H9 (cell line): Measurements from ENCODE around the gene HIPK2. TPM values are rescaled to one million over a fixed set of nuclear protein-coding genes. Genes with fewer than 3 reads are reported as not detected.

Source experiments
- DNase-seq: peaks from one replicate; pipeline ENCODE4 v3.0.0-alpha.2; 2017
- H2AFZ ChIP-seq: one replicate; pipeline ENCODE4 v1.6.1; 2013; ENCODE audit warnings: mild to moderate bottlenecking, low read length, control low read depth, moderate library complexity
- H2AK5ac ChIP-seq: 2 replicates; pipeline ENCODE4 v1.6.1; 2013; ENCODE audit warnings: low read length, control low read depth, mixed read lengths; ENCODE audit not compliant: insufficient read length
- H2BK120ac ChIP-seq: one replicate; pipeline ENCODE4 v1.6.1; 2013; ENCODE audit warnings: low read depth, mild to moderate bottlenecking, low read length, control low read depth, inconsistent platforms; ENCODE audit not compliant: poor library complexity, severe bottlenecking
- H2BK12ac ChIP-seq: 2 replicates; pipeline ENCODE4 v1.6.1; 2013; ENCODE audit warnings: low read length, control low read depth, mixed read lengths, low read depth; ENCODE audit not compliant: insufficient read length
- H2BK15ac ChIP-seq: 2 replicates; pipeline ENCODE4 v1.6.1; 2013; ENCODE audit warnings: low read depth, low read length, control low read depth
- H2BK20ac ChIP-seq: one replicate; pipeline ENCODE4 v1.6.1; 2013; ENCODE audit warnings: low read depth, mild to moderate bottlenecking, low read length, control low read depth, inconsistent platforms; ENCODE audit not compliant: poor library complexity, severe bottlenecking
- H2BK5ac ChIP-seq: 2 replicates; pipeline ENCODE4 v1.6.1; 2013; ENCODE audit warnings: low read length, control low read depth, mixed read lengths; ENCODE audit not compliant: insufficient read length
- H3K14ac ChIP-seq: 2 replicates; pipeline ENCODE4 v1.6.1; 2013; ENCODE audit warnings: low read length, control low read depth; ENCODE audit not compliant: insufficient read depth
- H3K18ac ChIP-seq: 2 replicates; pipeline ENCODE4 v1.6.1; 2013; ENCODE audit warnings: low read depth, mild to moderate bottlenecking, mixed read lengths, low read length, control low read depth; ENCODE audit not compliant: insufficient read length
- H3K23ac ChIP-seq: 2 replicates; pipeline ENCODE4 v1.6.1; 2013; ENCODE audit warnings: low read length, control low read depth, mixed read lengths, low read depth; ENCODE audit not compliant: insufficient read length
- H3K23me2 ChIP-seq: 2 replicates; pipeline ENCODE4 v1.6.1; 2013; ENCODE audit warnings: low read depth, mild to moderate bottlenecking, mixed read lengths, low read length, control low read depth; ENCODE audit not compliant: insufficient read length, poor library complexity, severe bottlenecking
- H3K27ac ChIP-seq: 2 replicates; pipeline ENCODE4 v1.5.1; 2013; ENCODE audit warnings: low read length, control low read depth, mixed read lengths, low read depth; ENCODE audit not compliant: insufficient read length
- H3K27me3 ChIP-seq: 2 replicates; pipeline ENCODE4 v1.6.1; 2013; ENCODE audit warnings: low read length, control low read depth, inconsistent platforms; ENCODE audit not compliant: insufficient read depth
- H3K4ac ChIP-seq: 2 replicates; pipeline ENCODE4 v1.6.1; 2013; ENCODE audit warnings: low read depth, mild to moderate bottlenecking, control low read depth, inconsistent platforms, low read length, moderate library complexity
- H3K4me1 ChIP-seq: 2 replicates; pipeline ENCODE4 v1.6.1; 2013; ENCODE audit warnings: low read length, control low read depth, inconsistent platforms; ENCODE audit not compliant: insufficient read depth
- H3K4me2 ChIP-seq: 2 replicates; pipeline ENCODE4 v1.6.1; 2013; ENCODE audit warnings: low read length, control low read depth, mixed read lengths; ENCODE audit not compliant: insufficient read length, insufficient read depth
- H3K56ac ChIP-seq: 2 replicates; pipeline ENCODE4 v1.6.1; 2013; ENCODE audit warnings: low read depth, mild to moderate bottlenecking, mixed read lengths, low read length, control low read depth; ENCODE audit not compliant: insufficient read length
- H3K79me1 ChIP-seq: 2 replicates; pipeline ENCODE4 v1.6.1; 2013; ENCODE audit warnings: low read depth, mild to moderate bottlenecking, moderate library complexity, low read length, control low read depth, inconsistent platforms; ENCODE audit not compliant: insufficient read depth, poor library complexity, severe bottlenecking
- H3K79me2 ChIP-seq: 2 replicates; pipeline ENCODE4 v1.6.1; 2013; ENCODE audit warnings: low read length, control low read depth, inconsistent platforms; ENCODE audit not compliant: insufficient read depth
- H3K9ac ChIP-seq: 2 replicates; pipeline ENCODE4 v1.6.1; 2013; ENCODE audit warnings: low read length, control low read depth, mixed read lengths; ENCODE audit not compliant: insufficient read length; ENCODE audit errors: extremely low read depth
- H3K9me3 ChIP-seq: one replicate; pipeline ENCODE4 v1.6.1; 2013; ENCODE audit warnings: low read depth, low read length, inconsistent platforms; ENCODE audit not compliant: control insufficient read depth
- H3T11ph ChIP-seq: one replicate; pipeline ENCODE4 v1.6.1; 2013; ENCODE audit warnings: mild to moderate bottlenecking, low read length, control low read depth, inconsistent platforms
- H4K20me1 ChIP-seq: one replicate; pipeline ENCODE4 v1.6.1; 2013; ENCODE audit not compliant: control insufficient read depth, insufficient read length, insufficient read depth
- H4K5ac ChIP-seq: 2 replicates; pipeline ENCODE4 v1.6.1; 2013; ENCODE audit warnings: low read depth, mild to moderate bottlenecking, mixed read lengths, low read length, control low read depth; ENCODE audit not compliant: insufficient read length
- H4K8ac ChIP-seq: replicated peaks from 2 replicates; pipeline ENCODE4 v1.6.1; 2013; ENCODE audit warnings: low read length, control low read depth, mixed read lengths, low read depth; ENCODE audit not compliant: insufficient read length
- H4K91ac ChIP-seq: 2 replicates; pipeline ENCODE4 v1.6.1; 2013; ENCODE audit warnings: low read depth, mild to moderate bottlenecking, moderate library complexity, mixed read lengths, low read length, control low read depth; ENCODE audit not compliant: insufficient read length
- H3K27ac Mint-ChIP-seq, 3 experiments: 2 replicates in 2 of 3; 3 replicates in 1 of 3; pipeline ENCODE4 v1.8.0; 2020 to 2021; ENCODE audit warnings: mixed read lengths in 3 of 3, mild to moderate bottlenecking in 1 of 3, moderate library complexity in 1 of 3
- H3K27me3 Mint-ChIP-seq: 2 replicates; pipeline ENCODE4 v1.8.0; 2021; ENCODE audit warnings: low read depth, mild to moderate bottlenecking, moderate library complexity, mixed read lengths
- H3K36me3 Mint-ChIP-seq, 3 experiments: 2 replicates in 2 of 3; 3 replicates in 1 of 3; pipeline ENCODE4 v1.8.0; 2020 to 2021; ENCODE audit warnings: low read depth in 3 of 3, mixed read lengths in 3 of 3; ENCODE audit not compliant: insufficient read depth in 1 of 3
- H3K4me1 Mint-ChIP-seq, 2 experiments: 2 replicates each; pipeline ENCODE4 v1.8.0; 2020; ENCODE audit warnings: mixed read lengths in 2 of 2
- H3K4me3 Mint-ChIP-seq, 2 experiments: 2 replicates in 1 of 2; 3 replicates in 1 of 2; pipeline ENCODE4 v1.8.0; 2020 to 2021; ENCODE audit warnings: mild to moderate bottlenecking in 2 of 2, mixed read lengths in 2 of 2, moderate library complexity in 1 of 2
- H3K9me3 Mint-ChIP-seq, 2 experiments: 2 replicates in 1 of 2; 3 replicates in 1 of 2; pipeline ENCODE4 v1.8.0; 2020; ENCODE audit warnings: mild to moderate bottlenecking in 2 of 2, mixed read lengths in 2 of 2, moderate library complexity in 1 of 2
- CTCF ChIP-seq: fragments of 200-600 bp; sonication (generic); conservative IDR thresholded peaks from 3 replicates; pipeline ENCODE4 v1.8.0; 2021; ENCODE audit warnings: antibody characterized with exemption, mild to moderate bottlenecking
- WGBS: extraction: QIAGEN DNeasy Blood & Tissue Kit; methylation state at CpG from one replicate; pipeline ENCODE4 v1.1.7; 2013; ENCODE audit warnings: missing lambda C conversion rate, low lambda C conversion rate, mixed read lengths; ENCODE audit not compliant: insufficient read length; ENCODE audit errors: extremely low coverage; 5-methylcytosine and 5-hydroxymethylcytosine counted together
- total RNA-seq: library from RNA; stranded (reverse); gene quantifications from 2 replicates; pipeline ENCODE4 v1.2.1, GENCODE V29; 2021

The HIPK2 gene
- total RNA-seq, 1 experiment from 2014 or later, result 21.9 TPM

- TF ChIP-seq CTCF, result no peak
- Histone ChIP-seq H2BK20ac (no peak overlapping the region), H3K27me3 (no peaks in the 10 kb centered on the region), H4K91ac (no peak overlapping the region), H4K8ac (no peak overlapping the region), H3K27ac (peak overlapping the region; percentile 1), H2BK120ac (no peak overlapping the region), H3K18ac (no peak overlapping the region), H3K4me2 (no peak overlapping the region), H2BK12ac (no peak overlapping the region), H3K23ac (no peak overlapping the region), H2AK5ac (no peak overlapping the region), H3K14ac (no peak overlapping the region; the same call in 1 of the 2 replicates), H2BK15ac (no peak overlapping the region), H2AFZ (no peak overlapping the region), H3K56ac (no peak overlapping the region), H3T11ph (no peak overlapping the region), H3K23me2 (no peaks in the 10 kb centered on the region), H3K79me1 (no peaks in the 10 kb centered on the region), H4K5ac (no peak overlapping the region), H4K20me1 (no peaks in the 10 kb centered on the region), H3K4ac (no peak overlapping the region), H3K9ac (no peak overlapping the region), H2BK5ac (no peak overlapping the region), H3K79me2 (no peaks in the 10 kb centered on the region), H3K9me3 (no peaks in the 10 kb centered on the region), H3K4me1 (peaks cover 8% of the 10 kb centered on the region; the same call in 1 of the 2 replicates)
- H3K9me3 Mint-ChIP-seq, result no peaks in the 10 kb centered on the region
- peak overlapping the region in 2 of 3 experiments; percentile 78 to 79; a peak in 3 of 7 replicates for H3K27ac Mint-ChIP-seq
- H3K27me3 Mint-ChIP-seq, result no peaks in the 10 kb centered on the region; the same call in 1 of the 2 replicates
- no CpG with 5 or more reads among the region's 5 CpGs for WGBS
- DNase-seq, result no peak
- H3K36me3 Mint-ChIP-seq, result peaks cover 4 to 13% (median 10%) of the 10 kb centered on the region in 3 experiments
- H3K4me3 Mint-ChIP-seq, result no peak overlapping the region
- H3K4me1 Mint-ChIP-seq, result peaks cover 31 to 34% of the 10 kb centered on the region in 2 experiments
These were observed 162.9 kb downstream of the HIPK2 start for GRCh38 chr7:139614886-139615285.
